ENCODE results near the gene TMEM266. TPM values are rescaled to one million over a fixed set of nuclear protein-coding genes. Genes with fewer than 3 reads are reported as not detected.

The TMEM266 gene
- total RNA-seq, 1 donor from 2014 or later, result not detected

DNA sequence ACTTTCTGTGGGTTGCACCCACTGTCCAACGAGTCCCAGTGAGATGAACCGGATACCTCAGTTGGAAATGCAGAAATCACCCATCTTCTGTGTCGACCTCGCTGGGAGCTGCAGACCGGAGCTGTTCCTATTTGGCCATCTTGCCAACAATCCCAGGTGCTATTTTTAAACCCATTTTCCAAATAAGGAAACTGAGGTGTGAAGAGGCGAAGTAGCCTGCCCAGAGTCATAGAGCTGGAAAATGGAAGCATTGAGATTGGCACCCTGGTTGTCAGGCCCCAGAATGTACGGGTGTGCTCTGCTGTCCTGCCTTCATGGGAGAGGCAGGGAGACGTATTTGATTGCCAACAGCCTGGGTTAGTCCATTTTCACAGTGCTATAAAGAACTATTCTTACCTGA lies 39.6 kb downstream of the TMEM266 start:
- peaks cover 4 to 18% (median 6%) of the 10 kb centered on the region in 3 donors for H3K4me1 ChIP-seq (ENCODE audit: control insufficient read depth in 3 of 3, insufficient read depth in 3 of 3, low read length in 3 of 3)
- H3K9me3 ChIP-seq (ENCODE audit: control insufficient read depth in 3 of 3, low read length in 3 of 3), result no peaks in the 10 kb centered on the region
- H3K36me3 ChIP-seq (ENCODE audit: control insufficient read depth in 3 of 3, insufficient read depth in 3 of 3, low read length in 3 of 3), result no peaks in the 10 kb centered on the region
- peak overlapping the region in 2 of 3 donors; percentile 11 to 14 for H3K4me3 ChIP-seq (ENCODE audit: low read length in 3 of 3)
- H3K27ac ChIP-seq (ENCODE audit: low read depth, low read length), result no peak overlapping the region
- peaks cover 0 to 8% (median 0%) of the 10 kb centered on the region in 3 donors for H3K27me3 ChIP-seq (ENCODE audit: control insufficient read depth in 3 of 3, insufficient read depth in 3 of 3, low read length in 3 of 3)
- no peak overlapping the region for H3K9ac ChIP-seq (ENCODE audit: low read depth in 1 of 3, low read length in 3 of 3)

DNA sequence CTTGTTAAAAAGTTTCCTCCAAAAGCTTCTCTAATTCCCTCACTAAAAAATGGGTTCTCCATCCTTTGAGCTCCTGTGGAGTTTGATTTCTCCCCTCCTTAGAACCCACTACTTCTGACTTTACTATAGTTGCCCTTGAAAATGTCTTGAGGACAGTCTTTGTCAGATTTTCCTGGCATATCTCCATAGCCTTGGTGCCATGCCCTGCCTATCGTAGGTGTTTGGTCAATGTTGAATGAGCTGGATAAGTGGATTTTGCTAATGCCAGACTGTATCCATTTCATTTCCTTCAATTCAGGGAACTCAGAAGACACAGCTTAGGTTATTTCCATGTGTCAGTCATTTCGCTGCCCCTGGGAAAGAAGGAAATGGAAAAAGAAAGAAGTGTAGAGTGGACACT lies 40.6 kb downstream of the TMEM266 start:
- peaks cover 0 to 8% (median 0%) of the 10 kb centered on the region in 3 donors for H3K27me3 ChIP-seq (ENCODE audit: control insufficient read depth in 3 of 3, insufficient read depth in 3 of 3, low read length in 3 of 3)
- no peaks in the 10 kb centered on the region for H3K36me3 ChIP-seq (ENCODE audit: control insufficient read depth in 3 of 3, insufficient read depth in 3 of 3, low read length in 3 of 3)
- no peak overlapping the region for H3K9ac ChIP-seq (ENCODE audit: low read depth in 1 of 3, low read length in 3 of 3)
- H3K9me3 ChIP-seq (ENCODE audit: control insufficient read depth in 3 of 3, low read length in 3 of 3), result no peaks in the 10 kb centered on the region
- no peak overlapping the region for H3K4me3 ChIP-seq (ENCODE audit: low read length in 3 of 3)
- peaks cover 4 to 18% (median 6%) of the 10 kb centered on the region in 3 donors for H3K4me1 ChIP-seq (ENCODE audit: control insufficient read depth in 3 of 3, insufficient read depth in 3 of 3, low read length in 3 of 3)
- no peak overlapping the region for H3K27ac ChIP-seq (ENCODE audit: low read depth, low read length)

DNA sequence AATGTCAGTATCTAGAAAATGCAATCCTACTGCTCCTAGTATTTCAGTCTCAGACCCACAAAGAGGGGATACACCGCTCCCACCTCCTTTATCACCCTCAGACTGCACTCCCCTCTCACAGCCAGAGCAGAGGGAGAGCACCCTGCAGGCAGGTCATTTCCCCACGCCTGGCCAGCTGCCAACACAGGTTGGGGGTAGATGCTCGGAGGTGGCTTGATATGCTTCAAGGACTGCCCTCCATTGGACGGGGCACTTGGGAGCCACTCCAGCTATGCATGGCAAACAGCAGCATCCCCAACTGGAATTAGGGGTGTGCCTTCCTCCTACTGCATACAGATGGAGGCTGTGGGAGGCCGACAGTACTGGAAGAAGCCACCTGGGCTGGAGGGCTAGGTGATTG lies 41.9 kb downstream of the TMEM266 start:
- Histone ChIP-seq H3K27ac (ENCODE audit: low read depth, low read length) (no peak overlapping the region), H3K9ac (ENCODE audit: low read depth in 1 of 3, low read length in 3 of 3) (no peak overlapping the region), H3K9me3 (ENCODE audit: control insufficient read depth in 3 of 3, low read length in 3 of 3) (no peaks in the 10 kb centered on the region), H3K36me3 (ENCODE audit: control insufficient read depth in 3 of 3, insufficient read depth in 3 of 3, low read length in 3 of 3) (no peaks in the 10 kb centered on the region), H3K4me1 (ENCODE audit: control insufficient read depth in 3 of 3, insufficient read depth in 3 of 3, low read length in 3 of 3) (peaks cover 4 to 18% (median 6%) of the 10 kb centered on the region in 3 donors), H3K27me3 (ENCODE audit: control insufficient read depth in 3 of 3, insufficient read depth in 3 of 3, low read length in 3 of 3) (peaks cover 0 to 8% (median 0%) of the 10 kb centered on the region in 3 donors), H3K4me3 (ENCODE audit: low read length in 3 of 3) (no peak overlapping the region)

DNA sequence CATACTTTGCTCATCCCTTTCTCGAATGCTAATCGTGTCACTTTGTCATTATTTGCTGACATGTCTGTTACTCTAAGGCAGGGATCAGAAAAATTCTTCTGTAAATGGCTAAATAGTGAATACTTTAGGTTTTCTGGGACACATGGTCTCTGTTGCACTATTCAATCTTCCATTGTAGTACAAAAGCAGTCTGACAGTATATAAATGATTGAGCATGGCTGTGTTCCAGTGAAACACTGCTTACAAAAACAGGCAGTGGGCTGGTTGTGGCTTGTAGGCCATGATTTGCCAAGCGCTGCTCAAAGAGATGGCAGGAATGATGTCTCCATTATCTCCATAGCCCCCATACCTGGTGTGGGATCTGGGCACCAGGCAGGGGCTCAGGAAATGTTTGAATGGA lies 45.6 kb downstream of the TMEM266 start:
- Histone ChIP-seq H3K4me3 (ENCODE audit: low read length in 3 of 3) (no peak overlapping the region), H3K9ac (ENCODE audit: low read depth in 1 of 3, low read length in 3 of 3) (no peak overlapping the region), H3K36me3 (ENCODE audit: control insufficient read depth in 3 of 3, insufficient read depth in 3 of 3, low read length in 3 of 3) (no peaks in the 10 kb centered on the region), H3K27me3 (ENCODE audit: control insufficient read depth in 3 of 3, insufficient read depth in 3 of 3, low read length in 3 of 3) (peaks cover 0 to 2% (median 0%) of the 10 kb centered on the region in 3 donors), H3K9me3 (ENCODE audit: control insufficient read depth in 3 of 3, low read length in 3 of 3) (no peaks in the 10 kb centered on the region), H3K4me1 (ENCODE audit: control insufficient read depth in 3 of 3, insufficient read depth in 3 of 3, low read length in 3 of 3) (peaks cover 15 to 25% (median 18%) of the 10 kb centered on the region in 3 donors), H3K27ac (ENCODE audit: low read depth, low read length) (no peak overlapping the region)

DNA sequence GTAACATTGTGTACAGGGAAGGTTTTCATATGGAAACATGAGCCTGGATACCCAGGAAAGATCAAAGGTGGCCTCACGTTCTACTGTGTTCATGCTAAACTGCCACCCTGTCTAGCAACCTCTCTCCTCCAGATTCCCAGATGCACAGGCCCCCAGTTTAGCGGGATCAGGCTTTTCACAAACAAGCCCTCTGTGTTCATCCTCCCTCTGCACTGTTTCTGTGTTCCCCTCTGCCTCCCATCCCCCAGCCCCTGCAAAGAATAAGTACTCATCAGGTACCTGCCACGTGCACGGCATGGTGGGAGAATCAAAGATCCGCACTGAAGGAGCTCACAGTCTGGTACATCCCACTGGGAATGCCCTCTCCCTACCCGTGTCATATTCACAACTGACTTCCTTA lies 46.1 kb downstream of the TMEM266 start:
- Histone ChIP-seq H3K4me1 (ENCODE audit: control insufficient read depth in 3 of 3, insufficient read depth in 3 of 3, low read length in 3 of 3) (peaks cover 15 to 23% (median 18%) of the 10 kb centered on the region in 3 donors), H3K27me3 (ENCODE audit: control insufficient read depth in 3 of 3, insufficient read depth in 3 of 3, low read length in 3 of 3) (peaks cover 0 to 2% (median 0%) of the 10 kb centered on the region in 3 donors), H3K36me3 (ENCODE audit: control insufficient read depth in 3 of 3, insufficient read depth in 3 of 3, low read length in 3 of 3) (no peaks in the 10 kb centered on the region), H3K27ac (ENCODE audit: low read depth, low read length) (no peak overlapping the region), H3K9me3 (ENCODE audit: control insufficient read depth in 3 of 3, low read length in 3 of 3) (no peaks in the 10 kb centered on the region), H3K4me3 (ENCODE audit: low read length in 3 of 3) (no peak overlapping the region), H3K9ac (ENCODE audit: low read depth in 1 of 3, low read length in 3 of 3) (no peak overlapping the region)

DNA sequence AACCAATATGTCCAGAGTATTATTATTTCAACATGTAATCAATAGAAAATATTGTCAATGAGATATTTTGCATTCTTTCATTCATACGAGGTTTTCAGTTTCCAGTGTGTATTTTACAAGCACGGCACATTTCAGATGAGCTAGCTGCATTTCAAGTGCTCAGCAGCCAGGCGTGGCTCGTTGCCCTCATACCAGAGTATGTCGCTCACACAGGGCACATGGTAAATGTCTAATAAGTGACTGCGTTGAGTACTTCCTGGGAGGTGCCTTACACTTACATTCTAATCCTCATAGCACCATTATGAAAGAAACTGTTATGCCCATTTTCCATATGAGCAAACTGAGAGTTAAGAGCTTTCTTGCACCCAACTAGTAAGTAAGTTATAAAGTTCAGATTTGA lies 47.4 kb downstream of the TMEM266 start:
- Histone ChIP-seq H3K36me3 (ENCODE audit: control insufficient read depth in 3 of 3, insufficient read depth in 3 of 3, low read length in 3 of 3) (no peaks in the 10 kb centered on the region), H3K4me3 (ENCODE audit: low read length in 3 of 3) (no peak overlapping the region), H3K4me1 (ENCODE audit: control insufficient read depth in 3 of 3, insufficient read depth in 3 of 3, low read length in 3 of 3) (peaks cover 15 to 20% (median 18%) of the 10 kb centered on the region in 3 donors), H3K9ac (ENCODE audit: low read depth in 1 of 3, low read length in 3 of 3) (no peak overlapping the region), H3K27ac (ENCODE audit: low read depth, low read length) (no peak overlapping the region), H3K27me3 (ENCODE audit: control insufficient read depth in 3 of 3, insufficient read depth in 3 of 3, low read length in 3 of 3) (no peaks in the 10 kb centered on the region), H3K9me3 (ENCODE audit: control insufficient read depth in 3 of 3, low read length in 3 of 3) (no peaks in the 10 kb centered on the region)

DNA sequence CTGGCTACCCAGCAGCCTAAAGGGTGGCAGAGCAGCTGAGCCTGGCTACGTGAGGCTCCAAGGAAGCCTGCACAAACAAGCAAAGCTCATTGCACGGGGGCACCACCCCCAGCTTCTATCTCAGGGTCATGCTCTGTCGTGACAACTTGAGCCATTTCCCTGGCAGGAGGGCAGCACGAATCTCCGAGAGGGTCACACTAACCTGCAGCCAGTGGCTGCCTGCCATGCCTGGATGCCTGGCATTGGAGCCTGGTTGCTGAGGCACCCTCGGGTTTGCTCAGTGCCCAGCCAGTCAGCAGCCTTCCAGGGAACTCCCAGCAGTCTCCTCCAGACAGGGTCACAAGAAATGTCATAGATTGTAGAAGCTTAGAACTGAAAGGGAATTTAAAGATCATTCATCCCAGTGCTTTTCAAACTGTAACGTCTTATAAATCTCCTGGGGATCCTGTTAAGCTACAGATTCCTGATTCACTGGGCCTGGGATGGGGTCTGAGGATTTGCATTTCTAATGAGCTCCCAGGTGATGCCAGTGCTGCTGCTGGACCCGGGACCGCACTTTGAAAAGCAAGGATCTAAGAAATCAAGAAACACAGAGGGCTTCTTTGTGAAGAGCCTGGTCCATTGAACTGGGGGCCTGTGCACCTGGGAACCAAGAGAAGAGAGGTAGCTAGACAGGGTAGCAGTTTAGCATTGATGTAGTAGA lies 48.4 kb downstream of the TMEM266 start:
- Histone ChIP-seq H3K9ac (ENCODE audit: low read depth in 1 of 3, low read length in 3 of 3) (peak overlapping the region in 2 of 3 donors; percentile 14 to 61), H3K4me3 (ENCODE audit: low read length in 3 of 3) (peak overlapping the region; percentile 30 to 57 (median 54)), H3K4me1 (ENCODE audit: control insufficient read depth in 3 of 3, insufficient read depth in 3 of 3, low read length in 3 of 3) (peaks cover 15 to 20% (median 18%) of the 10 kb centered on the region in 3 donors), H3K9me3 (ENCODE audit: control insufficient read depth in 3 of 3, low read length in 3 of 3) (no peaks in the 10 kb centered on the region), H3K27ac (ENCODE audit: low read depth, low read length) (peak overlapping the region; percentile 19), H3K27me3 (ENCODE audit: control insufficient read depth in 3 of 3, insufficient read depth in 3 of 3, low read length in 3 of 3) (no peaks in the 10 kb centered on the region), H3K36me3 (ENCODE audit: control insufficient read depth in 3 of 3, insufficient read depth in 3 of 3, low read length in 3 of 3) (no peaks in the 10 kb centered on the region)

DNA sequence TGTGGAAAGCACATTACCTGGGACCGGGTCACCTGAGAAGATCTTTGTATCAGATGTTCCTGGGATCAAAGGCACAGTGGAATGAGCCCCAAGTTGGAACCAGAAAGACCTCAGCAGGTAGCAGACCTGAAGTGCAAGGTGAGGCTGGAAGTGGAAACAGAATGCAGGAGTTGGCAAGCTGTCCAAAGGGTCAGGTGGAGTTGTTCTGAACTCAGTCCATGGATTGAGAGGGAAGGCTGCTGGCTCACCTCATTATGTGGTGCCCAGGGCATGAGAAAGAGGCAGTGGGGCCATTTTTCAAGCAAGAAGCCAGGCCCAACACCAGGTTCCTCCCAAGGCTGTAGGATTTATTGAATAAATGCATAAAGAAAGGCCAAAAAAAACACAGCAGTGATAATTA lies 49.3 kb downstream of the TMEM266 start:
- Histone ChIP-seq H3K9ac (ENCODE audit: low read depth in 1 of 3, low read length in 3 of 3) (peak overlapping the region in 1 of 3 donors; percentile 38), H3K27ac (ENCODE audit: low read depth, low read length) (no peak overlapping the region), H3K4me1 (ENCODE audit: control insufficient read depth in 3 of 3, insufficient read depth in 3 of 3, low read length in 3 of 3) (peaks cover 15 to 20% (median 18%) of the 10 kb centered on the region in 3 donors), H3K27me3 (ENCODE audit: control insufficient read depth in 3 of 3, insufficient read depth in 3 of 3, low read length in 3 of 3) (no peaks in the 10 kb centered on the region), H3K9me3 (ENCODE audit: control insufficient read depth in 3 of 3, low read length in 3 of 3) (no peaks in the 10 kb centered on the region), H3K36me3 (ENCODE audit: control insufficient read depth in 3 of 3, insufficient read depth in 3 of 3, low read length in 3 of 3) (no peaks in the 10 kb centered on the region), H3K4me3 (ENCODE audit: low read length in 3 of 3) (no peak overlapping the region)

DNA sequence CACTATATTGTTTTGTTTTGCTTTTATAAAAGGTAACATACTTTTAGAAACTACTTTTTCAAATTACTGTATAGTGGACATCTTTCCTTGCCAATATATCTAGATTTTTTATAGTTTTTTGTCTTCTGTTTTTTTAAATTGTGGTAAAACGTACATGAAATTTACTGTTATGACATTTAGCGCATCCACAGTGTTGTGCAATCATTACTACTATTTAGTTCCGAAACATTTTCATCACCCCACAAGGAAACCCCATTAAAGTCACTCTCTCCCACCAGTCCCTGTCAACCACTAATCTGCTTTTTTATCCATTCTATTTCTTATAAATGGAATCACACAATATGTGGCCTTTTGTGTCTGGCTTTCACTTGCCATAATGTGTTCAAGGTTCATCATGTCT lies 54.8 kb downstream of the TMEM266 start:
- Histone ChIP-seq H3K4me1 (ENCODE audit: control insufficient read depth in 3 of 3, insufficient read depth in 3 of 3, low read length in 3 of 3) (no peaks in the 10 kb centered on the region), H3K36me3 (ENCODE audit: control insufficient read depth in 3 of 3, insufficient read depth in 3 of 3, low read length in 3 of 3) (no peaks in the 10 kb centered on the region), H3K27ac (ENCODE audit: low read depth, low read length) (no peak overlapping the region), H3K4me3 (ENCODE audit: low read length in 3 of 3) (no peak overlapping the region), H3K27me3 (ENCODE audit: control insufficient read depth in 3 of 3, insufficient read depth in 3 of 3, low read length in 3 of 3) (peaks cover 0 to 8% (median 4%) of the 10 kb centered on the region in 3 donors), H3K9ac (ENCODE audit: low read depth in 1 of 3, low read length in 3 of 3) (no peak overlapping the region), H3K9me3 (ENCODE audit: control insufficient read depth in 3 of 3, low read length in 3 of 3) (no peaks in the 10 kb centered on the region)

DNA sequence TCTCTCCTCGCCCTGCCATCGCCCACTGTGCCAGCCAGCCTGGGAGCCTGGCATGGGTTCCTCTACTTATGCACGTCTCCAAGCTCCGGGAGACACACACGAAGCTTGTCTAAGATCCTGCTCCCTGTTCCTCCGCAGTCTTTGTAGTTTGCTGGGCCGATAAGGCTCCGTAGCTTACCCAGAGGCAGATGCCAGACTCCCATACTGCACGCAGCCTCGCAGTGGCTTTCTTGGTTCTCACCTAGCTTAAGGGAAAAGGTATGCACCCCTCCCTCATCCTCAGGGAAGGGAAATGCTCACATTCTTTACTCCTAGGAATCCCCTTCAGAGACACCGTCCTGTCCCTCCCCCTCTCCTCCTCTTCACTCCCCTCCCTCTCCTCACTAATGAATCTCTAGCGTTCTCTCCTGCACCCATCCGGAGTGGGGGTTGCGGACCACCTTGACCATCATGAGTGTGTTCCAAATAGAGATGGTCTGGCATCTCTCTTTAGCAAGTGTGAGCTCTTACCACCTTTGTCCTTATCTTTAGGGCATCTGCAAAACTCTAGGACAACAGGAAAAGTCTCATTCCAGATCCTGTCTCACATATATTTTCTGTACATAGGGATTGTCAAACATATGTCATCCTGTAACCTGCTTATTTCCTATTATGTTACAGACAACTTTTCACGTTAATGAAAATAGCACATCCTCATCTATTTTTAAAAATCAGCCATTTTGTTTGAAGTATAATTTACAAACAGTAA lies 56.5 kb downstream of the TMEM266 start:
- H3K27ac ChIP-seq (ENCODE audit: low read depth, low read length), result no peak overlapping the region
- no peaks in the 10 kb centered on the region for H3K36me3 ChIP-seq (ENCODE audit: control insufficient read depth in 3 of 3, insufficient read depth in 3 of 3, low read length in 3 of 3)
- H3K9me3 ChIP-seq (ENCODE audit: control insufficient read depth in 3 of 3, low read length in 3 of 3), result no peaks in the 10 kb centered on the region
- no peaks in the 10 kb centered on the region for H3K4me1 ChIP-seq (ENCODE audit: control insufficient read depth in 3 of 3, insufficient read depth in 3 of 3, low read length in 3 of 3)
- H3K4me3 ChIP-seq (ENCODE audit: low read length in 3 of 3), result no peak overlapping the region
- no peak overlapping the region for H3K9ac ChIP-seq (ENCODE audit: low read depth in 1 of 3, low read length in 3 of 3)
- peaks cover 0 to 8% (median 4%) of the 10 kb centered on the region in 3 donors for H3K27me3 ChIP-seq (ENCODE audit: control insufficient read depth in 3 of 3, insufficient read depth in 3 of 3, low read length in 3 of 3)

Measured in skeletal muscle tissue (tissue), 4 donors.